ENCODE data around the gene PIK3R6. TPM values are rescaled to one million over a fixed set of nuclear protein-coding genes. Genes with fewer than 3 reads are reported as not detected.

The PIK3R6 gene
- total RNA-seq, 2 donors from 2014 or later, result 0.67 to 0.83 TPM

GRCh38 chr17:8875957-8876356, 8.5 kb upstream of the PIK3R6 start:
- peaks cover 4% of the 10 kb centered on the region for H3K4me1 Mint-ChIP-seq
- H3K9me3 ChIP-seq (ENCODE audit: control insufficient read depth, low read length, poor library complexity, severe bottlenecking), result no peaks in the 10 kb centered on the region
- peaks cover 4% of the 10 kb centered on the region for H3K36me3 Mint-ChIP-seq (ENCODE audit: low read depth)
- ATAC-seq (no peak), DNase-seq (no peak)
- no peaks in the 10 kb centered on the region for H3K27me3 Mint-ChIP-seq
- no peak overlapping the region for H3K4me3 Mint-ChIP-seq
- H3K27ac Mint-ChIP-seq, result no peak overlapping the region

GRCh38 chr17:8875436-8875835, 8.0 kb upstream of the PIK3R6 start:
- peaks cover 4% of the 10 kb centered on the region for H3K36me3 Mint-ChIP-seq (ENCODE audit: low read depth)
- no peak overlapping the region for H3K27ac Mint-ChIP-seq
- ATAC-seq, result no peak
- no peaks in the 10 kb centered on the region for H3K27me3 Mint-ChIP-seq
- no peak for DNase-seq
- peaks cover 2% of the 10 kb centered on the region for H3K4me1 Mint-ChIP-seq
- H3K9me3 ChIP-seq (ENCODE audit: control insufficient read depth, low read length, poor library complexity, severe bottlenecking), result no peaks in the 10 kb centered on the region
- no peak overlapping the region for H3K4me3 Mint-ChIP-seq

GRCh38 chr17:8873801-8874715, 6.6 kb upstream of the PIK3R6 start:
- H3K36me3 Mint-ChIP-seq (ENCODE audit: low read depth), result peaks cover 4% of the 10 kb centered on the region
- H3K27me3 Mint-ChIP-seq, result no peaks in the 10 kb centered on the region
- no peak overlapping the region for H3K4me3 Mint-ChIP-seq
- peaks cover 4% of the 10 kb centered on the region for H3K4me1 Mint-ChIP-seq
- H3K9me3 ChIP-seq (ENCODE audit: control insufficient read depth, low read length, poor library complexity, severe bottlenecking), result no peaks in the 10 kb centered on the region
- H3K27ac Mint-ChIP-seq, result no peak overlapping the region
- DNase-seq (no peak), ATAC-seq (no peak)

GRCh38 chr17:8872705-8873435, 5.4 kb upstream of the PIK3R6 start:
- no peak overlapping the region for H3K27ac Mint-ChIP-seq
- ATAC-seq, result no peak

GRCh38 chr17:8872036-8872704, 4.7 kb upstream of the PIK3R6 start:
- Mint-ChIP-seq H3K4me3 (no peak overlapping the region), H3K4me1 (peaks cover 20% of the 10 kb centered on the region)
- no peak for ATAC-seq

More at GRCh38 chr17:8872705-8873435, 5.4 kb upstream of the PIK3R6 start:
- no peak overlapping the region for H3K4me3 Mint-ChIP-seq
- no peaks in the 10 kb centered on the region for H3K36me3 Mint-ChIP-seq (ENCODE audit: low read depth)
- no peaks in the 10 kb centered on the region for H3K27me3 Mint-ChIP-seq
- DNase-seq, result no peak
- peaks cover 13% of the 10 kb centered on the region for H3K4me1 Mint-ChIP-seq
- H3K9me3 ChIP-seq (ENCODE audit: control insufficient read depth, low read length, poor library complexity, severe bottlenecking), result no peaks in the 10 kb centered on the region

GRCh38 chr17:8871081-8871581, 3.7 kb upstream of the PIK3R6 start:
- Mint-ChIP-seq H3K4me1 (peaks cover 26% of the 10 kb centered on the region), H3K27me3 (no peaks in the 10 kb centered on the region), H3K27ac (no peak overlapping the region), H3K4me3 (no peak overlapping the region), H3K36me3 (ENCODE audit: low read depth) (no peaks in the 10 kb centered on the region)
- DNase-seq, result no peak
- no peaks in the 10 kb centered on the region for H3K9me3 ChIP-seq (ENCODE audit: control insufficient read depth, low read length, poor library complexity, severe bottlenecking)
- ATAC-seq, result no peak

More at GRCh38 chr17:8872036-8872704, 4.7 kb upstream of the PIK3R6 start:
- no peaks in the 10 kb centered on the region for H3K36me3 Mint-ChIP-seq (ENCODE audit: low read depth)
- H3K27me3 Mint-ChIP-seq, result no peaks in the 10 kb centered on the region
- H3K9me3 ChIP-seq (ENCODE audit: control insufficient read depth, low read length, poor library complexity, severe bottlenecking), result no peaks in the 10 kb centered on the region
- H3K27ac Mint-ChIP-seq, result no peak overlapping the region
- no peak for DNase-seq

GRCh38 chr17:8870406-8871040, 3.0 kb upstream of the PIK3R6 start:
- no peaks in the 10 kb centered on the region for H3K9me3 ChIP-seq (ENCODE audit: control insufficient read depth, low read length, poor library complexity, severe bottlenecking)
- ATAC-seq (no peak), DNase-seq (no peak)
- H3K27me3 Mint-ChIP-seq, result no peaks in the 10 kb centered on the region
- no peak overlapping the region for H3K4me3 Mint-ChIP-seq
- H3K36me3 Mint-ChIP-seq (ENCODE audit: low read depth), result no peaks in the 10 kb centered on the region
- H3K4me1 Mint-ChIP-seq, result peaks cover 26% of the 10 kb centered on the region
- no peak overlapping the region for H3K27ac Mint-ChIP-seq

GRCh38 chr17:8869114-8869815, 1.8 kb upstream of the PIK3R6 start:
- ATAC-seq, result no peak
- peak overlapping the region; percentile 59 for H3K27ac Mint-ChIP-seq
- DNase-seq, result no peak
- H3K4me3 Mint-ChIP-seq, result no peak overlapping the region
- H3K36me3 Mint-ChIP-seq (ENCODE audit: low read depth), result no peaks in the 10 kb centered on the region
- H3K9me3 ChIP-seq (ENCODE audit: control insufficient read depth, low read length, poor library complexity, severe bottlenecking), result no peaks in the 10 kb centered on the region
- no peaks in the 10 kb centered on the region for H3K27me3 Mint-ChIP-seq
- H3K4me1 Mint-ChIP-seq, result peaks cover 24% of the 10 kb centered on the region

GRCh38 chr17:8868529-8868951, 1.1 kb upstream of the PIK3R6 start:
- H3K9me3 ChIP-seq (ENCODE audit: control insufficient read depth, low read length, poor library complexity, severe bottlenecking), result no peaks in the 10 kb centered on the region

GRCh38 chr17:8868092-8868491, 618 bp upstream of the PIK3R6 start:
- Mint-ChIP-seq H3K27ac (peak overlapping the region; percentile 88), H3K4me1 (peaks cover 24% of the 10 kb centered on the region), H3K36me3 (ENCODE audit: low read depth) (no peaks in the 10 kb centered on the region), H3K27me3 (no peaks in the 10 kb centered on the region), H3K4me3 (peak overlapping the region; percentile 86)
- DNase-seq (no peak), ATAC-seq (no peak)
- H3K9me3 ChIP-seq (ENCODE audit: control insufficient read depth, low read length, poor library complexity, severe bottlenecking), result no peaks in the 10 kb centered on the region

More at GRCh38 chr17:8868529-8868951, 1.1 kb upstream of the PIK3R6 start:
- Mint-ChIP-seq H3K27ac (peak overlapping the region; percentile 88), H3K27me3 (no peaks in the 10 kb centered on the region), H3K4me1 (peaks cover 24% of the 10 kb centered on the region), H3K4me3 (peak overlapping the region; percentile 52), H3K36me3 (ENCODE audit: low read depth) (no peaks in the 10 kb centered on the region)
- no peak for ATAC-seq
- DNase-seq, result no peak

GRCh38 chr17:8865811-8866210, 1.7 kb downstream of the PIK3R6 start:
- H3K36me3 Mint-ChIP-seq (ENCODE audit: low read depth), result no peaks in the 10 kb centered on the region
- no peaks in the 10 kb centered on the region for H3K27me3 Mint-ChIP-seq
- H3K4me1 Mint-ChIP-seq, result peaks cover 27% of the 10 kb centered on the region
- H3K4me3 Mint-ChIP-seq, result peak overlapping the region; percentile 2
- ATAC-seq (no peak), DNase-seq (no peak)
- H3K27ac Mint-ChIP-seq, result no peak overlapping the region
- H3K9me3 ChIP-seq (ENCODE audit: control insufficient read depth, low read length, poor library complexity, severe bottlenecking), result no peaks in the 10 kb centered on the region

GRCh38 chr17:8865385-8865784, 2.1 kb downstream of the PIK3R6 start:
- H3K4me3 Mint-ChIP-seq, result no peak overlapping the region
- ATAC-seq, result no peak
- H3K9me3 ChIP-seq (ENCODE audit: control insufficient read depth, low read length, poor library complexity, severe bottlenecking), result no peaks in the 10 kb centered on the region
- DNase-seq, result no peak
- no peak overlapping the region for H3K27ac Mint-ChIP-seq
- H3K36me3 Mint-ChIP-seq (ENCODE audit: low read depth), result no peaks in the 10 kb centered on the region
- no peaks in the 10 kb centered on the region for H3K27me3 Mint-ChIP-seq
- peaks cover 27% of the 10 kb centered on the region for H3K4me1 Mint-ChIP-seq
